GM12891 (cell line): ENCODE measurements around the gene FSTL4.

Experiments used
- DNase-seq: peaks from one replicate; pipeline ENCODE4 v3.0.0; 2011; ENCODE audit warnings: low spot score; ENCODE audit not compliant: insufficient read length
- FAIRE-seq: peaks from 2 replicates; lab custom pipeline; 2011; peaks lifted over from hg19 to GRCh38; lab: Jason Lieb, UNC
- PAX5 ChIP-seq: IDR thresholded peaks from 2 replicates; pipeline ENCODE4 v1.6.1; 2011; ENCODE audit warnings: low read length, moderate library complexity, mild to moderate bottlenecking; ENCODE audit not compliant: insufficient read depth, severe bottlenecking
- POLR2A ChIP-seq: IDR thresholded peaks from 2 replicates; pipeline ENCODE4 v1.6.1; 2011; ENCODE audit warnings: low read depth, low read length, control low read depth
- POLR2AphosphoS5 ChIP-seq: IDR thresholded peaks from 2 replicates; pipeline ENCODE4 v1.6.1; 2011; ENCODE audit warnings: low read depth, low read length, control low read depth
- POU2F2 ChIP-seq: IDR thresholded peaks from 2 replicates; pipeline ENCODE4 v1.6.1; 2011; ENCODE audit warnings: low read depth, mild to moderate bottlenecking, control low read depth, low read length, moderate library complexity
- SPI1 ChIP-seq: IDR thresholded peaks from 2 replicates; pipeline ENCODE4 v1.6.1; 2011; ENCODE audit warnings: low read depth, low read length, control low read depth
- TAF1 ChIP-seq: IDR thresholded peaks from 2 replicates; pipeline ENCODE4 v1.6.1; 2011; ENCODE audit warnings: low read depth, low read length, control low read depth

Gene FSTL4

GRCh38 chr5:133381041-133381440 is 231.3 kb downstream of the FSTL4 start:
- DNase-seq (no peak), FAIRE-seq (no peak)
- TF ChIP-seq POLR2A: no peak
- TF ChIP-seq PAX5: no peak
- TF ChIP-seq POLR2AphosphoS5: no peak
- TF ChIP-seq SPI1: no peak
- TF ChIP-seq TAF1: no peak
- TF ChIP-seq POU2F2: no peak

GRCh38 chr5:133377736-133378135 is 234.6 kb downstream of the FSTL4 start:
- FAIRE-seq (no peak), DNase-seq (no peak)
- TF ChIP-seq TAF1 (no peak), SPI1 (no peak), POLR2AphosphoS5 (no peak), PAX5 (no peak)

- FAIRE-seq (no peak), DNase-seq (no peak)
- no peak for TF ChIP-seq POLR2AphosphoS5
- TF ChIP-seq POU2F2: no peak
- no peak for TF ChIP-seq PAX5
- no peak for TF ChIP-seq POLR2A
- TF ChIP-seq TAF1: no peak
Observed at GRCh38 chr5:133376986-133377385, 235.4 kb downstream of the FSTL4 start.

- FAIRE-seq (no peak), DNase-seq (no peak)
- TF ChIP-seq TAF1 (no peak), PAX5 (no peak), SPI1 (no peak), POLR2A (no peak), POU2F2 (no peak), POLR2AphosphoS5 (no peak)
Observed at GRCh38 chr5:133373121-133373870, 239.0 kb downstream of the FSTL4 start.

GRCh38 chr5:133372293-133372937 is 239.9 kb downstream of the FSTL4 start:
- no peak for FAIRE-seq
- no peak for TF ChIP-seq POLR2A
- TF ChIP-seq PAX5: no peak
- TF ChIP-seq POU2F2: no peak
- no peak for TF ChIP-seq TAF1
- TF ChIP-seq SPI1: no peak
- no peak for DNase-seq

GRCh38 chr5:133371371-133372155 is 240.8 kb downstream of the FSTL4 start:
- no peak for TF ChIP-seq POU2F2
- FAIRE-seq (no peak), DNase-seq (no peak)

- TF ChIP-seq POU2F2 (no peak), TAF1 (no peak), SPI1 (no peak), POLR2AphosphoS5 (no peak), POLR2A (no peak), PAX5 (no peak)
- DNase-seq (no peak), FAIRE-seq (no peak)
Observed at GRCh38 chr5:133370904-133371303, 241.4 kb downstream of the FSTL4 start.

- DNase-seq: no peak
- no peak for TF ChIP-seq TAF1
- TF ChIP-seq PAX5: no peak
- TF ChIP-seq SPI1: no peak
- TF ChIP-seq POLR2A: no peak
- TF ChIP-seq POLR2AphosphoS5: no peak
- TF ChIP-seq POU2F2: no peak
- no peak for FAIRE-seq
Observed at GRCh38 chr5:133370036-133370831, 242.1 kb downstream of the FSTL4 start.

GRCh38 chr5:133368916-133369783 is 243.2 kb downstream of the FSTL4 start:
- no peak for TF ChIP-seq TAF1
- TF ChIP-seq POLR2AphosphoS5: no peak
- TF ChIP-seq PAX5: no peak
- TF ChIP-seq POU2F2: no peak
- TF ChIP-seq SPI1: no peak
- no peak for TF ChIP-seq POLR2A
- FAIRE-seq (no peak), DNase-seq (no peak)
